Gastrocnemius medialis (tissue), 4 donors: ENCODE results near the gene TMTC2. TPM values are rescaled to one million over a fixed set of nuclear protein-coding genes. Genes with fewer than 3 reads are reported as not detected.

ENCODE experiments used
- ATAC-seq, 2 donors: fragments of 150-250 bp; one replicate each; pipeline ENCODE4 v1.9.1; 2016
- DNase-seq, 2 donors: peaks; one replicate each; pipeline ENCODE4 v3.0.0-alpha.2; 2019
- H3K27ac ChIP-seq, 4 donors: fragments of 200-600 bp; sonication (generic); 1 replicate in 1 of 4; 2 replicates in 3 of 4; pipeline ENCODE4 v1.5.1; 2016 to 2018; ENCODE audit warnings: mild to moderate bottlenecking in 2 of 4, moderate library complexity in 1 of 4
- H3K27me3 ChIP-seq, 3 donors: fragments of 200-600 bp; sonication (generic) in 2 of 3; 1 replicate in 1 of 3; 2 replicates in 2 of 3; pipeline versions ENCODE4 v1.5.1 to v1.6.0; 2016 to 2019; ENCODE audit warnings: mild to moderate bottlenecking in 1 of 3, moderate library complexity in 1 of 3
- H3K36me3 ChIP-seq, 2 donors: fragments of 200-600 bp; sonication (generic) in 1 of 2; one replicate each; pipeline ENCODE4 v1.5.1; 2017 to 2018
- H3K4me1 ChIP-seq, 2 donors: fragments of 200-600 bp; sonication (generic) in 1 of 2; one replicate each; pipeline ENCODE4 v1.5.1; 2016 to 2017; ENCODE audit warnings: mild to moderate bottlenecking in 2 of 2
- H3K4me3 ChIP-seq, 4 donors: fragments of 200-600 bp; sonication (generic) in 3 of 4; 1 replicate in 1 of 4; 2 replicates in 3 of 4; pipeline ENCODE4 v1.5.1; 2016 to 2019; ENCODE audit warnings: mild to moderate bottlenecking in 2 of 4
- H3K9me3 ChIP-seq, 3 donors: fragments of 200-600 bp; sonication (generic) in 2 of 3; 1 replicate in 1 of 3; 2 replicates in 2 of 3; pipeline ENCODE4 v1.5.1; 2016 to 2019
- POLR2A ChIP-seq, 2 donors: fragments of 450-650 bp; IDR thresholded peaks; one replicate each; pipeline ENCODE4 v1.6.1; 2017; ENCODE audit warnings: antibody characterized with exemption in 2 of 2, mild to moderate bottlenecking in 2 of 2, moderate library complexity in 2 of 2
- in situ Hi-C, 4 donors: fragments of 200-750 bp; cut with MboI; loops; one replicate each; pipeline versions ENCODE4 v1.15.0 to v1.8.0; 2017; ENCODE audit warnings: low sequenced_read_pairs in 4 of 4
- intact Hi-C: fragments of 100-400 bp; cut with DNase I; formaldehyde crosslinking; loops from one replicate; pipeline ENCODE4 v1.15.1; 2023; ENCODE audit warnings: low total_unique reads
- total RNA-seq, 4 donors: library from RNA; depleted of rRNA; stranded (reverse); fragments of >200 nt; gene quantifications; one replicate each; pipeline versions ENCODE4 v1.1.0 to v1.2.3, GENCODE V29; 2016
- TF ChIP-seq, protein P1 (sequence below), 5 experiments: fragments of 450-650 bp in 3 of 5; fragments of 200-600 bp in 2 of 5; sonication (generic) in 2 of 5; IDR thresholded peaks in 4 of 5; conservative IDR thresholded peaks in 1 of 5; 1 replicate in 4 of 5; 2 replicates in 1 of 5; pipeline ENCODE4 v1.5.1; 2016 to 2019; ENCODE audit warnings: antibody characterized with exemption in 5 of 5, mild to moderate bottlenecking in 3 of 5, moderate library complexity in 3 of 5

TMTC2 gene
- total RNA-seq, 4 donors from 2014 or later: 1.6 to 2.5 (median 1.9) TPM

GRCh38 chr12:82805812-82806497, 119.2 kb downstream of the TMTC2 start:
- in situ Hi-C loops: no loop called here
- intact Hi-C loops: no loop called here
- no peak for DNase-seq

DNA sequence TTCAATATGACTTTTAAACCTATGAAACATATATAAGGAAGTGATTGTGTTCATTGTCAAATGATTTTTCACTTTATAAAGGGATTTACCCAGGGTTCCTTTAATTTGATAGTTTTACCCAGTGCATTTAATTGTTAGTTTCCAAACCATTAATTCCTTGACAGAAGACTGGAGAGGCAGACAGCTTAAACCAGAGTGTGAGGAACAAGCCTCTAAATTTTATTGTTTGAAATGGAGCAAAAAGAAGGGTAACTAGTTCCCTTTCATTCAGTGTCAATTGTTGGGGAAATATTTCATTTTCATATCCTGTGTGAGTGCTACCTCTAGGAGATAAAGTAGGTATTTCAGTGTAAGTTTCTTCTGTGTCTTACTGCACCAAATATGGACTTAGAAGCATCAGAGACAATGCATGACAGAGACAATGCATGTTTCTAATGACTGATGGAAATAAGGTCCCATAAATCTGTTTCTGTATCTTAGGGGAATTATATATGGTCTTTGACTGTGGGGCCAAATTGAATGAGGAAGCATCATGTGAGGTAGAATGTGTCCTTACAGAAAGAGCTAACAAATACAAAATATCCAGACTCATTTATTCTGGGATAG, 120.5 kb downstream of the TMTC2 start:
- Histone ChIP-seq H3K36me3 (no peaks in the 10 kb centered on the region), H3K27ac (no peak overlapping the region), H3K4me1 (no peaks in the 10 kb centered on the region), H3K9me3 (no peaks in the 10 kb centered on the region), H3K4me3 (no peak overlapping the region), H3K27me3 (no peaks in the 10 kb centered on the region)
- intact Hi-C loops (no loop called here), in situ Hi-C loops (no loop called here)
- ATAC-seq: no peak
- no peak for TF ChIP-seq POLR2A (IDR thresholded peaks at IDR 0.05)
- TF ChIP-seq, protein P1, sequence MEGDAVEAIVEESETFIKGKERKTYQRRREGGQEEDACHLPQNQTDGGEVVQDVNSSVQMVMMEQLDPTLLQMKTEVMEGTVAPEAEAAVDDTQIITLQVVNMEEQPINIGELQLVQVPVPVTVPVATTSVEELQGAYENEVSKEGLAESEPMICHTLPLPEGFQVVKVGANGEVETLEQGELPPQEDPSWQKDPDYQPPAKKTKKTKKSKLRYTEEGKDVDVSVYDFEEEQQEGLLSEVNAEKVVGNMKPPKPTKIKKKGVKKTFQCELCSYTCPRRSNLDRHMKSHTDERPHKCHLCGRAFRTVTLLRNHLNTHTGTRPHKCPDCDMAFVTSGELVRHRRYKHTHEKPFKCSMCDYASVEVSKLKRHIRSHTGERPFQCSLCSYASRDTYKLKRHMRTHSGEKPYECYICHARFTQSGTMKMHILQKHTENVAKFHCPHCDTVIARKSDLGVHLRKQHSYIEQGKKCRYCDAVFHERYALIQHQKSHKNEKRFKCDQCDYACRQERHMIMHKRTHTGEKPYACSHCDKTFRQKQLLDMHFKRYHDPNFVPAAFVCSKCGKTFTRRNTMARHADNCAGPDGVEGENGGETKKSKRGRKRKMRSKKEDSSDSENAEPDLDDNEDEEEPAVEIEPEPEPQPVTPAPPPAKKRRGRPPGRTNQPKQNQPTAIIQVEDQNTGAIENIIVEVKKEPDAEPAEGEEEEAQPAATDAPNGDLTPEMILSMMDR (IDR thresholded peaks at IDR 0.05 in 4 of 5, conservative IDR thresholded peaks at IDR 0.05 in 1 of 5): no peak
- no peak for DNase-seq

More at GRCh38 chr12:82805812-82806497, 119.2 kb downstream of the TMTC2 start:
- no peak for TF ChIP-seq POLR2A (IDR thresholded peaks at IDR 0.05)
- TF ChIP-seq, protein P1 (IDR thresholded peaks at IDR 0.05 in 4 of 5, conservative IDR thresholded peaks at IDR 0.05 in 1 of 5): no peak
- H3K4me3 ChIP-seq: no peak overlapping the region
- H3K27me3 ChIP-seq: no peaks in the 10 kb centered on the region
- ATAC-seq: no peak
- no peaks in the 10 kb centered on the region for H3K9me3 ChIP-seq
- H3K36me3 ChIP-seq: no peaks in the 10 kb centered on the region
- no peaks in the 10 kb centered on the region for H3K4me1 ChIP-seq
- no peak overlapping the region for H3K27ac ChIP-seq

GRCh38 chr12:82810568-82810967, 123.9 kb downstream of the TMTC2 start:
- H3K4me1 ChIP-seq: no peaks in the 10 kb centered on the region
- H3K27me3 ChIP-seq: no peaks in the 10 kb centered on the region
- no peaks in the 10 kb centered on the region for H3K9me3 ChIP-seq
- H3K27ac ChIP-seq: no peak overlapping the region
- no peak for DNase-seq
- H3K4me3 ChIP-seq: no peak overlapping the region
- intact Hi-C loops: no loop called here
- no peaks in the 10 kb centered on the region for H3K36me3 ChIP-seq
- TF ChIP-seq, protein P1 (IDR thresholded peaks at IDR 0.05 in 4 of 5, conservative IDR thresholded peaks at IDR 0.05 in 1 of 5): no peak
- no peak for TF ChIP-seq POLR2A (IDR thresholded peaks at IDR 0.05)
- no peak for ATAC-seq
- in situ Hi-C loops: no loop called here

GRCh38 chr12:82817368-82817767, 130.7 kb downstream of the TMTC2 start:
- H3K4me3 ChIP-seq: no peak overlapping the region
- no peaks in the 10 kb centered on the region for H3K4me1 ChIP-seq
- no peaks in the 10 kb centered on the region for H3K36me3 ChIP-seq
- TF ChIP-seq, protein P1 (IDR thresholded peaks at IDR 0.05 in 4 of 5, conservative IDR thresholded peaks at IDR 0.05 in 1 of 5): no peak
- no peaks in the 10 kb centered on the region for H3K9me3 ChIP-seq
- in situ Hi-C loops: no loop called here
- no peak for ATAC-seq
- intact Hi-C loops: no loop called here
- H3K27me3 ChIP-seq: no peaks in the 10 kb centered on the region
- no peak for DNase-seq
- no peak overlapping the region for H3K27ac ChIP-seq
